Stimulated activated CD8-positive, alpha-beta memory T cell treated with anti-CD3 and anti-CD28 coated beads, Interleukin-4, amount 100 ng/mL, for 1 hour (primary cell): Measurements from ENCODE around the gene ODF4.
"Not testable (repeated sequence)": the region's sequence is repeated elsewhere in the genome, so short reads cannot be mapped to it uniquely, and the experiment has no call there.

Source experiments
- DNase-seq, 2 donors: peaks; one replicate each; pipeline ENCODE4 v3.0.0-alpha.2; 2020; ENCODE audit warnings: low read depth in 2 of 2, low spot score in 1 of 2

Gene ODF4

GRCh38 chr17:8324923-8325322, 14.7 kb upstream of the ODF4 start:
- no peak for DNase-seq

DNA sequence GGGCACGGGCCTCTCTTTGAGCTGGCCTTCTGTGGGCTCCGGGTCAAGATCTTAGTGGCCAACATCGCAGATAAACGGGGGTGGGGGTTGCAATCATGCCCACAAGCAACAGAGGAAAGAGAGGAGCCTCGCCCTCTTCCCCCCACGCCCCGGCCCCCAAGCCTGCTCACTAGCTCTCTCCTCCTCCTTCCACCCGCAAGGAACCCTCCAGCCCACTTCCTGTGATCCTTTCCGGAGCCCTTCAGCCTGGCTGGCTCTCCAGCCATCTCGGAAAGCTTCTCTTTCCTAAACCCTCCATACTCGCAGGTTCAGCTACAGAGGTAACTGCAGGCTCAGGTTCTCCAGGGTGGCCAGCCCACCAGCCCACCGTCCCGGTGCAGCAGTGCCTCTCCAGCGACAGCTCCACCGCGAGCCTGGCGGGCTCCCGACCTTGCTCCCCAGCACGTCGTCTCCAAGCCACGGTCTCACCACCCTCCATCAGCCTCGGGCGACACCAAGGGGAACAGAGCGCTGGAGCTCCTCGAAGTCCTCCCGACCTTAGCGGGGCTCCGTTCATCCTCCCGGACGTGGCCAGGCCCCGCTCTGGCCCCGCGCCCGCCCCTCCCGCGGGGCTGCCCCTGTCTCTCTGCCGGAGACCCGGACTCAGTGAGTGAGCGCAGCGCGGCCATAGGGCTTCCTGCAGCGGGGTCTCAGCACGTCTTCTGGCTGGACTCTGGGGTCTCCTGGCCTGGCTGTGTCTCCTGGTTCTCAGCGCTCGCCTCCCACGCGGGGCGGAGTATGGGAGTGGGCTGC, 12.9 kb upstream of the ODF4 start:
- no peak for DNase-seq

- no peak for DNase-seq
Observed at GRCh38 chr17:8327303-8327649, 12.4 kb upstream of the ODF4 start.

DNA sequence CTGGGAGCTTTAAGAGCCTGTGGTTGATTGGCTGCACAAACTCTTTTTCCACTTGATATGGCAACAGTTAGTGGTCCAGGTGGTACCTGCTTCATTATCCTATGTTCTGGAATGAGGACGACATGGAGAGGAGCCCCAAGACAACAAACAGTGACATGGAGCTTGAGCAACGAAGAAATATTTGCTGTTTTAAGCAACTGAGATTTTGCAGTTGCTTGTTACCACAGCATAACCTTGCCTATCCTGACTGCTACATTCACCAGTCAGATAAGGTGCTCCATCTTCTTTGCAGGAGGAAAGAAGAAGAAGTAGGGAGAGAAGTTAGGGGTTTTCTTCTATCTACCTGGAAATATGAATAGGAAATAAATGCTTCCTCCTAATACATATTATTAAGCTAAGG, 7.5 kb upstream of the ODF4 start:
- no peak for DNase-seq

DNA sequence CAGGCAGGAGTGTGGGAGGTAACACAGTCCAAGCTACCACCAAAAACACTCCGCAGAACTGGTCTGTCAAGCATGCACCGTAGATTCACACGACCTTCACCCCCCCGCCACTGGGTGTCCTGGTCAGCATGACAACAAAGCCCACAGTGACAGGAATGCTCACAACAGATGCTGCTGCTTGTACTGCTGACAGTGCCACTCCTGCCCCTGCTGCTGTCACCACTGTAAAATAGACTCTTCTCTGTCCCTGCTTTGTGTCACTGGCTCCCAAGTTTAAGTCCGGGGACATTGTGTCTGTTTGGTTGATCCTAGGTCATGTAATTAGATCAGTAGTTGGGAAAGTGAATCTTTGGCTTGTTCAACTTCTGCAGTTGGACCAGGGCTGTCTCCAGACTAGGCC, 7.0 kb upstream of the ODF4 start:
- no peak for DNase-seq

DNA sequence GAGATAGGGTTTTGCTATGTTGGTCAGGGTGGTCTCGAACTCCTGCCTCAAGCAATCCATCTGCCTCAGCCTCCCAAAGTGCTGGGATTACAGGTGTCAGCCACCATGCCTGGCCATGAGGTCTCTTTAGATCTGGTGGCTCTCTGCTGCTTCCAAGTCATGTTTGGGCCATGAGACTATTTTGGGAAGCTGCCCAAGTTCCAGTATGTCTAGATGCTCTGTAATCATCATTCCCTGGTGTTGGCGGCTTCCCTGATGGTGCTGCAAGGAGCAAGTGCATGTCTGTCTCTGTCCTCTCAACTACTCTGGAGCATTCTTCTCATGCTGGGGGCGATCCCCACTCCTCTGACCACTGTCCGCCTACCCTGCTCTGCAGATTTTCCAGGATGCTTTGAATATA, 6.4 kb upstream of the ODF4 start:
- no peak for DNase-seq

DNA sequence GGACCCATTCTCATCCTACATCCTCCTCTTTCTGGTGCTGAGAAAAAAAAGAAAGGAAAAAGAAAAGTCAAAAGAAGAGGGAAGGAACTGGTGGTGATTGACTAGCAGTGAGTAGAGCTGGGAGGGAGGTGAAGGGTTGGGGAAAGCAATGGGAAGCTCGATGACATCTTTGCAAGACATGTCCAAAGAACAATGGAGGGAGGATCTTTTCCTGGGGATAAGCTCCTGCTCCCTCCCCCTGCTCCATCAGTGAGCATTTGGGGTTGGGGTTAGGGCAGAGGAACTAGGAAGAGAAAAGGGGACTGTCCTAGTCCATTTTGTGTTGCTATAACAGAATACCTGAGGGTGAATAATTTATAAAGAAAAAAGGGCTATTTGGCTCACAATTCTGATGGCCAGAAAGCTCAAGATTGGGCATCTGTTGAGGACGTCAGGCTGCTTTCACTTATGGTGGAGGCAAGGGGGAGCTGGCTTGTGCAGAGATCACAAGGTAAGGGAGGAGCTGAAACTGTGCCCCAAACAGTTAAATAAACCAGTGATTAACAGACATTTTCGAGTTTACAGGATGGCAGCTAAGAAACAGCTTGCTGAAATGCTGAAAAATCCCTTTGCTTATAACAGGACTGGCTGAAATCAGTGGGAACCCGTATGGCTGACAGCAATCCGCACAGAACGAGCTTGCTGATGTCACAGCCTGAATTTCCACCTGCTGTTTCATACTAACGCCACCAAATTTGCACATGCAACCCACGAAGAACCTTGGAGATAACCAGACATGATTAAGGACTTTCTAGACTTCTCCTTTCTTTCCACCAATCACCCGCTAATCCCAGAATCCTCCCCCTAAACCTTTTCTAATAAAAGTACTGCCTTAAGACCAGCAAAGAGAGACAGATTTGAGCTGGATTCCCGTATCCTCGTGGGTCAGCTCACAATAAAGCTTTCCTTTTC, 1.6 kb upstream of the ODF4 start:
- DNase-seq: no peak

DNA sequence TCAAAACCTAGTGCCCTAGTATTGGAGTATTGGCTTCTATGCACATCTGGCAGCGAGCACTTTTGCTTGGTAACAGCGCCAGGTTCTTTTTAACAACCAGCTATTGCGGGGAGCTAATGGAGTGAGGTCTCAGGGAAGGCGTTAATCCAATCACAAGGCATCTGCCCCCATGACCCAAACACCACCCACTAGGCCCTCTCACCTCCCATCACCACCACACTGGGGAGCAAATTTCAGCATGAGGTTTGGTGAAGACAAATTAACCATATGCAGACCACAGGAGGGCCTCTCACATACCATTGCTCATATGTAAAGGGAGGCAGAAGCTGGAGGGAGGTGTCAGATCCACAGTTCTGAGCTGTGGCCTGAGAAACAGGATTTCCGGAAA, 893 bp upstream of the ODF4 start:
- no peak for DNase-seq

DNA sequence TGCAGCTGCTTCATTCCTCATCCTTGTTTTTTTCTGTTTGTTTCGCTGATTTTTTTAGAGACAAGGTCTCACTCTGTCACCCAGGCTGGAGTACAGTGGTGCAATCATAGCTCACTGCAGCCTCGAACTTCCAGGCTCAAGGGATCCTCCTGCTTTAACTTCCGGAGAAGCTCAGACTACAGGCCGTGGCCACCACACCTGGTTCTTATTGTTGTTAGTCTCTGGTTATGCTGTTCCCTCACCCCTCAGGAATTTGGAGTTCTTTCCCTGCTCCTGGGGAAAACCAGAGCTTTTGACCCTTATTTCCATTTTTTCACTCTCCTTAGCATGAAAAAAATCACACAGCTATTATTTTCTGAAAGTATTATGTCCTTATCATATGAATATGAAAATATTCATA, 1.8 kb downstream of the ODF4 start:
- no peak for DNase-seq

GRCh38 chr17:8345052-8345690, 5.5 kb downstream of the ODF4 start:
- no peak for DNase-seq

GRCh38 chr17:8345951-8346665, 6.5 kb downstream of the ODF4 start:
- DNase-seq: no peak

- DNase-seq: not testable (repeated sequence)
Observed at GRCh38 chr17:8347001-8347400, 7.4 kb downstream of the ODF4 start.

- no peak for DNase-seq
Observed at GRCh38 chr17:8350339-8350738, 10.7 kb downstream of the ODF4 start.

- no peak for DNase-seq
Observed at GRCh38 chr17:8353736-8354135, 14.1 kb downstream of the ODF4 start.

DNA sequence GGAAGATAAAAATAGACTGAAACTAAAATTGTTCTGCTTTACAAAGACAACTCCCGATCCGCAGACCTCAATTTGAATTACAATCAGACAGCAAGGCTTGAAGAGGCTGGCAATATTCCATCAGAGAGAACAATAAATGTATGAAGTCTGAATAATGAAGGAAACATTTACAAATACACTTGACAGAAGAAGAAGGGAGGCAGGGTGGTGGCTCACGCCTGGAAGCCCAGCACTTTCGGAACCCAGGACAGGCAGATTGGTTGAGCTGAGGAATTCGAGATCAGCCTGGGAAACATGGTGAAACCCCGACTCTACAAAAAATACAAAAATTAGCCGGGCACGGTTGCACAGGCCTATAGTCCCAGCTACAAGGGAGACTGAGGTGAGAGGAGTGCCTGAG, 14.6 kb downstream of the ODF4 start:
- DNase-seq: no peak

DNA sequence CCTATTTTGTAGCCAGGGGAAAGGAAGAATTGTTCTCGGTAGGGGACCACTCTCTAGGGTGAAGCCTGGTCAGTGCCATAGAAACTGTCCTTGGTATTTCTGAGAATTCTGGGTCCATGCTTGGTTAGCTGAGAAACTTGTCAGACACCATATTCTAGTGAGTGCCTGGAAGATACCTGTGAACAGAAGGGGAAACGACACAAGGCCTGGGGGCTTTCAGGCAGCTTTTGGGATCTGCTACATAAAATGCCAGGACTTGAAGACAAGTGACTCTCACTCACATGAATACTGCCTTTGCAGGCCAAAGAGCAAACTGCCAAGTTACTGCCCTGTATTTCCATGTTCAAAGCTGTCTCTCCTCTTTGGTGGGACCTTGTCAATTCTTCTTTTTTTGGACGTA, 18.3 kb downstream of the ODF4 start:
- no peak for DNase-seq

GRCh38 chr17:8359769-8360168, 20.1 kb downstream of the ODF4 start:
- DNase-seq: no peak

GRCh38 chr17:8360260-8360659, 20.6 kb downstream of the ODF4 start:
- no peak for DNase-seq

GRCh38 chr17:8360751-8361150, 21.1 kb downstream of the ODF4 start:
- DNase-seq: no peak

DNA sequence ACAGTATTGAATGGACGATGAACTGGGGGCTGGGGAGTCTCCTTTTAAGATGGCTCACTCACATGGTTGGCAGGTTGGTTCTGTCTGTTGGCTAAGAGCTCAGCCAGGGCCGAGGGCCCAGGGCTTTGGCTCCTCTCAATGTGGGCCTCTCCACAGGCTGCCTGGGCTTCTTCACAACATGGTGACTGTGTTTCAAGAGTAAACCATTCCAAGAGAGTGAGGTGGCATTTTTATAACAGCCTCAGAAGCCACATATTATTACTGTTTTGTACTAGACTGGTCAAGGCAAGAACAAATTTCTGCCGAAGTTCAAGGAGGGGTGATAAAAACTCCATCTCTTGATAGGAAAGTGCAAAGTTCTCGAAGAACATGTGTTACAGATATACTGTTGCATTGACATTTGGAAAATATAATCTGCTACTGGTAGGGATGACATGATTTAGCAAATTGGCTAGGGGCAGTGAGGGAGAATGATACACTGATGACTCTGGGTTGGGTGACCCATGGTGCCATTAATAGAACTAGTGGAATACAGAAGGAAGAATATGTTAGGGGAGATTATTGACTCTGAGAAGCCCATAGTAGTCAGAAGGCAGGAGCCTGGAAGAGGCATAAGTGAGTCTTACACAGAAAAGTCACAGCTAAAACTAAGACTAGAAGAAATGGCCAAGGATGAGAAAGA, 23.2 kb downstream of the ODF4 start:
- no peak for DNase-seq

- DNase-seq: no peak
Observed at GRCh38 chr17:8365143-8365542, 25.5 kb downstream of the ODF4 start.
